Astrocyte (in vitro differentiated cells and primary cell): ENCODE measurements around the gene SNX10.

Experiments used
- EZH2 ChIP-seq: IDR thresholded peaks from 2 replicates; pipeline ENCODE4 v1.6.1; 2012; ENCODE audit warnings: mild to moderate bottlenecking, low read length, inconsistent platforms; ENCODE audit not compliant: insufficient read depth
- TF ChIP-seq, protein P1 (sequence below): IDR thresholded peaks from 2 replicates; pipeline ENCODE4 v1.5.1; 2011; ENCODE audit warnings: low read depth, mild to moderate bottlenecking, inconsistent platforms, low read length, moderate library complexity; ENCODE audit not compliant: insufficient read depth

- TF ChIP-seq, protein P1, sequence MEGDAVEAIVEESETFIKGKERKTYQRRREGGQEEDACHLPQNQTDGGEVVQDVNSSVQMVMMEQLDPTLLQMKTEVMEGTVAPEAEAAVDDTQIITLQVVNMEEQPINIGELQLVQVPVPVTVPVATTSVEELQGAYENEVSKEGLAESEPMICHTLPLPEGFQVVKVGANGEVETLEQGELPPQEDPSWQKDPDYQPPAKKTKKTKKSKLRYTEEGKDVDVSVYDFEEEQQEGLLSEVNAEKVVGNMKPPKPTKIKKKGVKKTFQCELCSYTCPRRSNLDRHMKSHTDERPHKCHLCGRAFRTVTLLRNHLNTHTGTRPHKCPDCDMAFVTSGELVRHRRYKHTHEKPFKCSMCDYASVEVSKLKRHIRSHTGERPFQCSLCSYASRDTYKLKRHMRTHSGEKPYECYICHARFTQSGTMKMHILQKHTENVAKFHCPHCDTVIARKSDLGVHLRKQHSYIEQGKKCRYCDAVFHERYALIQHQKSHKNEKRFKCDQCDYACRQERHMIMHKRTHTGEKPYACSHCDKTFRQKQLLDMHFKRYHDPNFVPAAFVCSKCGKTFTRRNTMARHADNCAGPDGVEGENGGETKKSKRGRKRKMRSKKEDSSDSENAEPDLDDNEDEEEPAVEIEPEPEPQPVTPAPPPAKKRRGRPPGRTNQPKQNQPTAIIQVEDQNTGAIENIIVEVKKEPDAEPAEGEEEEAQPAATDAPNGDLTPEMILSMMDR = no peak
- no peak for TF ChIP-seq EZH2
Measured at GRCh38 chr7:26284477-26284876, 7.2 kb upstream of the SNX10 start.
